BE2C (cell line): Measurements from ENCODE around the gene AGPAT4.

Experiments used
- DNase-seq: peaks from one replicate; pipeline ENCODE4 v3.0.0-alpha.2; 2020
- H3K27me3 ChIP-seq: fragments of 250-450 bp; sonication (Bioruptor Pico); 2 replicates; pipeline ENCODE4 v1.5.1; 2020; ENCODE audit warnings: mild to moderate bottlenecking
- H3K36me3 ChIP-seq: fragments of 250-450 bp; sonication (Bioruptor Pico); 2 replicates; pipeline ENCODE4 v1.5.1; 2020; ENCODE audit warnings: mild to moderate bottlenecking
- H3K4me1 ChIP-seq: fragments of 250-450 bp; sonication (Bioruptor Pico); 2 replicates; pipeline ENCODE4 v1.5.1; 2020
- H3K4me3 ChIP-seq: 2 replicates; pipeline ENCODE4 v1.5.1; 2011; ENCODE audit warnings: low read depth, low read length
- H3K9me3 ChIP-seq: fragments of 250-450 bp; sonication (Bioruptor Pico); 2 replicates; pipeline ENCODE4 v1.5.1; 2020
- TF ChIP-seq, protein P1 (sequence below): IDR thresholded peaks from 2 replicates; pipeline ENCODE4 v1.5.1; 2012; ENCODE audit warnings: mild to moderate bottlenecking, low read depth, low read length

The AGPAT4 gene

DNA sequence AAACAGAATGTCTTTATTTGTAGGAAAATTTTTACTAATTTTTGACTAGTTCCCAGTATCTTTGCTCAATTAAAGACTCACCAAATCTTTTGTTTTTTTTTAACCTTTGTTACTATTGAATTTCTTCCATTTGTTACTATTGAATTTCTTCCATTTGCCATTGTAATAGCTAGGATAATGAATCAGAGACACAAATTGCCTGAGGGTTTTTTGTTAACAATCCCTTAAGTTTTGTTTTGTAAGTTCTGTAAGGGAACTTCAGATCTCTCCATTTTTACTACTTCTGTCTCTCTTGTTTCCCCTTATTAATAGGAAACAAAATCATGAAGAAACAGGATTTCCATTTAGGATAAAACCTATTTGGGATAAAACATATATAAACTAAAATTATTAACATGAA, 177.9 kb downstream of the AGPAT4 start:
- no peaks in the 10 kb centered on the region for H3K4me1 ChIP-seq
- H3K27me3 ChIP-seq, result no peaks in the 10 kb centered on the region
- H3K36me3 ChIP-seq, result peaks cover 13% of the 10 kb centered on the region
- no peak overlapping the region for H3K4me3 ChIP-seq
- TF ChIP-seq, protein P1, sequence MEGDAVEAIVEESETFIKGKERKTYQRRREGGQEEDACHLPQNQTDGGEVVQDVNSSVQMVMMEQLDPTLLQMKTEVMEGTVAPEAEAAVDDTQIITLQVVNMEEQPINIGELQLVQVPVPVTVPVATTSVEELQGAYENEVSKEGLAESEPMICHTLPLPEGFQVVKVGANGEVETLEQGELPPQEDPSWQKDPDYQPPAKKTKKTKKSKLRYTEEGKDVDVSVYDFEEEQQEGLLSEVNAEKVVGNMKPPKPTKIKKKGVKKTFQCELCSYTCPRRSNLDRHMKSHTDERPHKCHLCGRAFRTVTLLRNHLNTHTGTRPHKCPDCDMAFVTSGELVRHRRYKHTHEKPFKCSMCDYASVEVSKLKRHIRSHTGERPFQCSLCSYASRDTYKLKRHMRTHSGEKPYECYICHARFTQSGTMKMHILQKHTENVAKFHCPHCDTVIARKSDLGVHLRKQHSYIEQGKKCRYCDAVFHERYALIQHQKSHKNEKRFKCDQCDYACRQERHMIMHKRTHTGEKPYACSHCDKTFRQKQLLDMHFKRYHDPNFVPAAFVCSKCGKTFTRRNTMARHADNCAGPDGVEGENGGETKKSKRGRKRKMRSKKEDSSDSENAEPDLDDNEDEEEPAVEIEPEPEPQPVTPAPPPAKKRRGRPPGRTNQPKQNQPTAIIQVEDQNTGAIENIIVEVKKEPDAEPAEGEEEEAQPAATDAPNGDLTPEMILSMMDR, result no peak
- no peak for DNase-seq
- H3K9me3 ChIP-seq, result no peaks in the 10 kb centered on the region

- H3K9me3 ChIP-seq, result no peaks in the 10 kb centered on the region
- no peak for DNase-seq
- H3K4me3 ChIP-seq, result no peak overlapping the region
- H3K27me3 ChIP-seq, result no peaks in the 10 kb centered on the region
- no peaks in the 10 kb centered on the region for H3K4me1 ChIP-seq
- TF ChIP-seq, protein P1, result no peak
- peaks cover 13% of the 10 kb centered on the region for H3K36me3 ChIP-seq
Observed at GRCh38 chr6:161094955-161095354, 178.9 kb downstream of the AGPAT4 start.

- Histone ChIP-seq H3K4me3 (no peak overlapping the region), H3K4me1 (no peaks in the 10 kb centered on the region), H3K9me3 (no peaks in the 10 kb centered on the region), H3K27me3 (no peaks in the 10 kb centered on the region), H3K36me3 (peaks cover 32% of the 10 kb centered on the region)
- TF ChIP-seq, protein P1, result no peak
- DNase-seq, result no peak
Observed at GRCh38 chr6:161091972-161092701, 181.7 kb downstream of the AGPAT4 start.

DNA sequence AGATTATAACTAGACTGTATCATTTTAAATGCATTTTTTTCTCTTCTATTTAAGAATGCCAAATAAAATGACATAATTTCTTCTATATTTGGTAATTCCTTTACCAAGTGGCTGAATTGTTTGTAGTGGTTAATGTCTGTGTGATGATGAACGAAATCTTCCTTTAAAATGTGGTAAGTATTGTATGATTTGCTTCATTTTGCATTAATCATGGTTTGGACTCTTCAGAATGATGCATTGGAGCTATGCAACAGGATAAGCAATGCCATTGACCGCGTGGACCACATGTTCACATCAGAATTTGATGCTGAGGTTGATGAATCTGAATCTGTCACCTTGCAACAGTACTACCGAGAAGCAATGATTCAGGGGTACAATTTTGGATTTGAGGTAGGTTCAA, 182.7 kb downstream of the AGPAT4 start:
- Histone ChIP-seq H3K27me3 (no peaks in the 10 kb centered on the region), H3K4me3 (no peak overlapping the region), H3K36me3 (peaks cover 36% of the 10 kb centered on the region), H3K4me1 (no peaks in the 10 kb centered on the region), H3K9me3 (no peaks in the 10 kb centered on the region)
- TF ChIP-seq, protein P1, result no peak
- no peak for DNase-seq

- peaks cover 45% of the 10 kb centered on the region for H3K36me3 ChIP-seq
- TF ChIP-seq, protein P1, result no peak
- DNase-seq, result no peak
Observed at GRCh38 chr6:161088676-161089328, 185.1 kb downstream of the AGPAT4 start.

DNA sequence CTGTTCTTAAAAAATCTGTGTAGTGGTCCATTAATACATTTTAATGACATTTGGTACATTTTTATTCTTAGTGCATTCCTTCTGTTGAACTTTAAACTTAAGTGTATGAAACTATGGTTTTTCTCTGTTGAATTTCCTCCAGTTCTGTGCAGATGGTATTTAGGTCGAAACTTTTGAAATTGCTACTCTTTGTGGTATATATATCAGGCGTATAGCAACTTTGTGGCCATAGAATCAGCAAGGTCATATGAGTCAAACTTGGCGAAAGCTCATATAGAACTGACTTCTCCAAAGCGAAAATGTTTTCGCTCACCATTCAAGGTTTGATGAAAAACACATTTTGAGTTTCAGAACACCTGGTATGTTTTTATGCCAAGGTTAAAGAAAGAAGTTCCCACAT, 188.6 kb downstream of the AGPAT4 start:
- peaks cover 40% of the 10 kb centered on the region for H3K36me3 ChIP-seq
- H3K27me3 ChIP-seq, result no peaks in the 10 kb centered on the region
- no peaks in the 10 kb centered on the region for H3K9me3 ChIP-seq
- no peaks in the 10 kb centered on the region for H3K4me1 ChIP-seq
- TF ChIP-seq, protein P1, result no peak
- H3K4me3 ChIP-seq, result no peak overlapping the region
- no peak for DNase-seq

More at GRCh38 chr6:161088676-161089328, 185.1 kb downstream of the AGPAT4 start:
- H3K27me3 ChIP-seq, result no peaks in the 10 kb centered on the region
- H3K4me1 ChIP-seq, result no peaks in the 10 kb centered on the region
- no peaks in the 10 kb centered on the region for H3K9me3 ChIP-seq
- H3K4me3 ChIP-seq, result no peak overlapping the region
